A549 (cell line): ENCODE data around the gene OVOL1. TPM values are rescaled to one million over a fixed set of nuclear protein-coding genes. Genes with fewer than 3 reads are reported as not detected.
"Not testable (repeated sequence)": the region's sequence is repeated elsewhere in the genome, so short reads cannot be mapped to it uniquely, and the experiment has no call there.

Source experiments
- ATAC-seq, 2 experiments: fragments of 200-7000 bp in 1 of 2; fragments of >200 bp in 1 of 2; cut with Nextera tagmentation in 1 of 2; cut with Tn5 transposase in 1 of 2; 3 replicates each; pipeline versions ENCODE4 v1.8.0 to v1.9.1; 2018 to 2020; ENCODE audit warnings: mild to moderate bottlenecking in 1 of 2, moderate library complexity in 1 of 2
- CTCF ChIA-PET: fragments of 300-600 bp; sonication (Branson Sonifier 250); formaldehyde crosslinking; extraction: SDS; loops from one replicate; lab custom pipeline; 2021; ENCODE audit warnings: antibody characterized with exemption, inconsistent platforms; lab: Yijun Ruan, JAX
- POLR2A ChIA-PET: fragments of 350-600 bp; formaldehyde crosslinking; extraction: SDS; loops from one replicate; lab custom pipeline; 2021; ENCODE audit warnings: antibody characterized with exemption, inconsistent platforms; lab: Yijun Ruan, JAX
- DNase-seq, 2 experiments: peaks; one replicate each; pipeline versions ENCODE4 v3.0.0 to v3.0.0-alpha.2; 2011 to 2016; ENCODE audit warnings: low read depth in 1 of 2, low spot score in 1 of 2
- FAIRE-seq: peaks from 2 replicates; lab custom pipeline; 2011; peaks lifted over from hg19 to GRCh38; lab: Jason Lieb, UNC
- H3K27ac ChIP-seq, 2 experiments: fragments of >200 bp; sonication (Bioruptor Twin); formaldehyde crosslinking; 3 replicates each; pipeline ENCODE4 v1.5.1; 2016 to 2017
- H3K4me1 ChIP-seq: fragments of >200 bp; sonication (Bioruptor Twin); formaldehyde crosslinking; 3 replicates; pipeline ENCODE4 v1.6.1; 2016
- H3K4me2 ChIP-seq: fragments of >200 bp; sonication (Bioruptor Twin); formaldehyde crosslinking; 3 replicates; pipeline ENCODE4 v1.6.1; 2016
- H3K4me3 ChIP-seq: fragments of >200 bp; sonication (Bioruptor Twin); formaldehyde crosslinking; 3 replicates; pipeline ENCODE4 v1.5.1; 2016
- H3K9me3 ChIP-seq: fragments of >200 bp; sonication (Bioruptor Twin); formaldehyde crosslinking; 3 replicates; pipeline ENCODE4 v1.6.1; 2016
- CBX2 ChIP-seq: fragments of 200-600 bp; sonication (generic); IDR thresholded peaks from 2 replicates; pipeline ENCODE4 v1.6.1; 2016; ENCODE audit warnings: low read depth, mild to moderate bottlenecking, borderline replicate concordance
- FOSB ChIP-seq: fragments of 250-450 bp; sonication (Bioruptor Pico); IDR thresholded peaks from 2 replicates; pipeline ENCODE4 v1.5.0; 2020; ENCODE audit warnings: mild to moderate bottlenecking, moderate library complexity
- FOXS1 ChIP-seq: fragments of 250-450 bp; sonication (Bioruptor Pico); IDR thresholded peaks from 2 replicates; pipeline ENCODE4 v1.5.0; 2020; ENCODE audit warnings: mild to moderate bottlenecking, moderate library complexity
- HES2 ChIP-seq: fragments of >200 bp; sonication (Bioruptor Twin); formaldehyde crosslinking; IDR thresholded peaks from 2 replicates; pipeline ENCODE4 v1.6.1; 2016
- HEYL ChIP-seq: fragments of 250-450 bp; sonication (Bioruptor Pico); IDR thresholded peaks from 2 replicates; pipeline ENCODE4 v1.8.0; 2021; ENCODE audit warnings: mild to moderate bottlenecking, moderate library complexity
- HOXB5 ChIP-seq: fragments of 250-450 bp; sonication (Bioruptor Pico); IDR thresholded peaks from 2 replicates; pipeline ENCODE4 v1.5.0; 2020; ENCODE audit warnings: mild to moderate bottlenecking, moderate library complexity
- MAFK ChIP-seq: fragments of 450-650 bp; IDR thresholded peaks from 2 replicates; pipeline ENCODE4 v1.6.1; 2014; ENCODE audit not compliant: partially characterized antibody
- NFE2L2 ChIP-seq: fragments of 150-350 bp; conservative IDR thresholded peaks from 2 replicates; pipeline ENCODE4 v1.6.1; 2014; ENCODE audit warnings: low read length
- NPAS2 ChIP-seq: fragments of 250-450 bp; sonication (Bioruptor Pico); IDR thresholded peaks from 2 replicates; pipeline ENCODE4 v1.8.0; 2022; ENCODE audit warnings: mild to moderate bottlenecking, moderate library complexity, borderline replicate concordance
- NR3C1 ChIP-seq: fragments of >200 bp; sonication (Bioruptor Twin); formaldehyde crosslinking; IDR thresholded peaks from 3 replicates; pipeline ENCODE4 v1.6.1; 2017
- RFX5 ChIP-seq: fragments of 450-650 bp; IDR thresholded peaks from 2 replicates; pipeline ENCODE4 v1.7.1; 2014; ENCODE audit warnings: antibody characterized with exemption, mild to moderate bottlenecking, moderate library complexity
- SREBF2 ChIP-seq: fragments of 450-650 bp; IDR thresholded peaks from 2 replicates; pipeline ENCODE4 v1.6.1; 2014; ENCODE audit warnings: mild to moderate bottlenecking, moderate library complexity
- WGBS: methylation state at CpG from one replicate; pipeline ENCODE4 v1.1.6; 2017; ENCODE audit errors: missing lambda C conversion rate; 5-methylcytosine and 5-hydroxymethylcytosine counted together
- polyA plus RNA-seq, 4 experiments: library from polyadenylated mRNA; depleted of rRNA in 3 of 4; stranded (reverse); fragments of >200 nt; fragmentation: RNase III in 1 of 4; extraction: RNeasy Plus Mini Kit Qiagen cat#74134 plus additional on column Dnase treatment in 1 of 4; gene quantifications; 2 replicates in 3 of 4; 3 replicates in 1 of 4; pipeline ENCODE4 v1.2.3, GENCODE V29; 2011 to 2017
- TF ChIP-seq, protein P1 (sequence below): fragments of 250-450 bp; sonication (Bioruptor Pico); IDR thresholded peaks from 2 replicates; pipeline ENCODE4 v1.5.0; 2020; ENCODE audit warnings: low read depth, mild to moderate bottlenecking, moderate library complexity
- TF ChIP-seq, protein P2 (sequence below): fragments of 250-450 bp; sonication (Bioruptor Pico); IDR thresholded peaks from 2 replicates; pipeline ENCODE4 v1.5.0; 2021; ENCODE audit warnings: mild to moderate bottlenecking, moderate library complexity, borderline replicate concordance
- TF ChIP-seq, protein P3 (sequence below): fragments of 150-350 bp; IDR thresholded peaks from 2 replicates; pipeline ENCODE4 v1.6.1; 2014; ENCODE audit warnings: low read depth, mild to moderate bottlenecking, low read length

OVOL1 gene
- polyA plus RNA-seq, 2 of the 4 experiments (the other 2 are of a cell fraction): not detected

- TF ChIP-seq, protein P1, sequence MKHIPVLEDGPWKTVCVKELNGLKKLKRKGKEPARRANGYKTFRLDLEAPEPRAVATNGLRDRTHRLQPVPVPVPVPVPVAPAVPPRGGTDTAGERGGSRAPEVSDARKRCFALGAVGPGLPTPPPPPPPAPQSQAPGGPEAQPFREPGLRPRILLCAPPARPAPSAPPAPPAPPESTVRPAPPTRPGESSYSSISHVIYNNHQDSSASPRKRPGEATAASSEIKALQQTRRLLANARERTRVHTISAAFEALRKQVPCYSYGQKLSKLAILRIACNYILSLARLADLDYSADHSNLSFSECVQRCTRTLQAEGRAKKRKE: no peak
- no peak for TF ChIP-seq HES2
These were observed 36.1 kb downstream of the OVOL1 start (continued) for GRCh38 chr11:65822776-65823528.

GRCh38 chr11:65826984-65827735 lies 40.3 kb downstream of the OVOL1 start:
- POLR2A ChIA-PET: interaction anchor here (0.5 to 0.7 kb wide), 2 partner anchors 31 to 174 kb away, joined by 3 to 4 read pairs; no protein-coding TSS in a partner anchor

DNA sequence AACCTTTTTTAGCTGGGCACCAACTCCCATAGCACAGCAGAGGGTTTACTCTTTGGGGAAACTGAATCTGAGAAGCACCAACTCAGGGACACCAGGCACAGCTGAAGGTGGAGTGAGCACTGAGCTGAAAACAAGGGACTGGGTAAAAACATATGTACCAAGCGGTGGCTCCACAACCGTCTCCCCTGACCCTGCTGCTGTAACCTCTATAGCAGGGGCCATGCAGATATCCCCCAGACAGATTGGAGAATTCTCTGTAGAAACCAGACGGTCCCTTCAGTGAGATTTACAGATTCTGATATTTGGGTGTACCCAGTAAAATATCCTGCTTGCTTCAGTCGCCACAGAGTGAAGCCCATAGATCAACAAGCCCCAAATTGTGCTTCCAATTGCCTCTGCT lies 42.6 kb downstream of the OVOL1 start:
- H3K27ac ChIP-seq: no peak overlapping the region
- 31% methylated on average over 4 of the region's 4 CpGs for WGBS
- ChIA-PET CTCF (interaction anchor here (0.6 to 3.9 kb wide), 9 partner anchors 9 to 123 kb away, joined by 3 to 25 read pairs (median 3); partner anchors contain the start of gene KAT5), POLR2A (interaction anchor here (0.8 kb wide), 1 partner anchor 118 kb away, joined by 3 read pairs; no protein-coding TSS in a partner anchor)
- ATAC-seq (0 out of 6 replicates have a peak, but pooled peaks of 1 of the 2 experiments have one; percentile 17), FAIRE-seq (no peak), DNase-seq (no peak)
- TF ChIP-seq MAFK: no peak
- TF ChIP-seq HEYL: no peak
- no peak for TF ChIP-seq CBX2
- TF ChIP-seq HOXB5 (CRISPR knock-in tag): no peak
- TF ChIP-seq, protein P2, sequence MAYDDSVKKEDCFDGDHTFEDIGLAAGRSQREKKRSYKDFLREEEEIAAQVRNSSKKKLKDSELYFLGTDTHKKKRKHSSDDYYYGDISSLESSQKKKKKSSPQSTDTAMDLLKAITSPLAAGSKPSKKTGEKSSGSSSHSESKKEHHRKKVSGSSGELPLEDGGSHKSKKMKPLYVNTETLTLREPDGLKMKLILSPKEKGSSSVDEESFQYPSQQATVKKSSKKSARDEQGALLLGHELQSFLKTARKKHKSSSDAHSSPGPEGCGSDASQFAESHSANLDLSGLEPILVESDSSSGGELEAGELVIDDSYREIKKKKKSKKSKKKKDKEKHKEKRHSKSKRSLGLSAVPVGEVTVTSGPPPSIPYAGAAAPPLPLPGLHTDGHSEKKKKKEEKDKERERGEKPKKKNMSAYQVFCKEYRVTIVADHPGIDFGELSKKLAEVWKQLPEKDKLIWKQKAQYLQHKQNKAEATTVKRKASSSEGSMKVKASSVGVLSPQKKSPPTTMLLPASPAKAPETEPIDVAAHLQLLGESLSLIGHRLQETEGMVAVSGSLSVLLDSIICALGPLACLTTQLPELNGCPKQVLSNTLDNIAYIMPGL: no peak
- TF ChIP-seq FOSB: no peak
- no peak for TF ChIP-seq FOXS1 (CRISPR knock-in tag)
- TF ChIP-seq NFE2L2: no peak
- TF ChIP-seq, protein P3, sequence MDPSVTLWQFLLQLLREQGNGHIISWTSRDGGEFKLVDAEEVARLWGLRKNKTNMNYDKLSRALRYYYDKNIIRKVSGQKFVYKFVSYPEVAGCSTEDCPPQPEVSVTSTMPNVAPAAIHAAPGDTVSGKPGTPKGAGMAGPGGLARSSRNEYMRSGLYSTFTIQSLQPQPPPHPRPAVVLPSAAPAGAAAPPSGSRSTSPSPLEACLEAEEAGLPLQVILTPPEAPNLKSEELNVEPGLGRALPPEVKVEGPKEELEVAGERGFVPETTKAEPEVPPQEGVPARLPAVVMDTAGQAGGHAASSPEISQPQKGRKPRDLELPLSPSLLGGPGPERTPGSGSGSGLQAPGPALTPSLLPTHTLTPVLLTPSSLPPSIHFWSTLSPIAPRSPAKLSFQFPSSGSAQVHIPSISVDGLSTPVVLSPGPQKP: no peak
- no peak for TF ChIP-seq NPAS2
- H3K9me3 ChIP-seq: no peaks in the 10 kb centered on the region
- no peak overlapping the region for H3K4me2 ChIP-seq
- no peaks in the 10 kb centered on the region for H3K4me1 ChIP-seq
- H3K4me3 ChIP-seq: no peak overlapping the region

More at GRCh38 chr11:65826984-65827735, 40.3 kb downstream of the OVOL1 start:
- TF ChIP-seq SREBF2 (no peak), HEYL (no peak), NR3C1 (no peak), RFX5 (no peak)
- DNase-seq (no peak), FAIRE-seq (no peak), ATAC-seq (no peak)
- Histone ChIP-seq H3K9me3 (no peaks in the 10 kb centered on the region), H3K4me1 (no peaks in the 10 kb centered on the region), H3K27ac (no peak overlapping the region), H3K4me3 (no peak overlapping the region), H3K4me2 (no peak overlapping the region)
- 74% methylated on average over 8 of the region's 8 CpGs for WGBS
- CTCF ChIA-PET: interaction anchor here (0.5 to 3.9 kb wide), 11 partner anchors 9 to 194 kb away, joined by 3 to 25 read pairs (median 6); partner anchors contain the start of genes KAT5 and MUS81

DNA sequence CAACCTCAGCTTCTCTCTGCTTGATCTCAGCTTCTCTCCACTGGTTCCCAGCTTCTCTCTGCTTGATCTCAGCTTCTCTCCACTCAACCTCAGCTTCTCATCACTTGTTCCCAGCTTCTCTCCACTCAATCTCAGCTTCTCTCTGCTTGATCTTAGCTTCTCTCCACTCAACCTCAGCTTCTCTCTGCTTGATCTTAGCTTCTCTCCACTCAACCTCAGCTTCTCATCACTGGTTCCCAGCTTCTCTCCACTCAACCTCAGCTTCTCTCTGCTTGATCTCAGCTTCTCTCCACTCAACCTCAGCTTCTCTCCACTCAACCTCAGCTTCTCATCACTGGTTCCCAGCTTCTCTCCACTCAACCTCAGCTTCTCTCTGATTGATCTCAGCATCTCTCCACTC lies 45.4 kb downstream of the OVOL1 start:
- H3K4me1 ChIP-seq, DNase-seq, H3K27ac ChIP-seq, H3K4me3 ChIP-seq, FAIRE-seq, ATAC-seq, H3K4me2 ChIP-seq, POLR2A ChIA-PET, H3K9me3 ChIP-seq: not testable (repeated sequence)
- CTCF ChIA-PET: interaction anchor here (0.9 to 3.5 kb wide), 5 partner anchors 13 to 127 kb away, joined by 3 to 18 read pairs (median 3); partner anchors contain the start of gene KAT5
